ENCODE measurements around the gene C20orf144.

- TF ChIP-seq CTCF (IDR thresholded peaks at IDR 0.05): no peak
- no peak for TF ChIP-seq POLR2A (IDR thresholded peaks at IDR 0.05)
Observed at GRCh38 chr20:33688938-33689424, 26.9 kb downstream of the C20orf144 start.
